ENCODE data around the gene FEN1. TPM values are rescaled to one million over a fixed set of nuclear protein-coding genes. Genes with fewer than 3 reads are reported as not detected.

The FEN1 gene
- total and polyA plus RNA-seq, 7 donors, result 5.7 to 30.3 (median 10.3) TPM

DNA sequence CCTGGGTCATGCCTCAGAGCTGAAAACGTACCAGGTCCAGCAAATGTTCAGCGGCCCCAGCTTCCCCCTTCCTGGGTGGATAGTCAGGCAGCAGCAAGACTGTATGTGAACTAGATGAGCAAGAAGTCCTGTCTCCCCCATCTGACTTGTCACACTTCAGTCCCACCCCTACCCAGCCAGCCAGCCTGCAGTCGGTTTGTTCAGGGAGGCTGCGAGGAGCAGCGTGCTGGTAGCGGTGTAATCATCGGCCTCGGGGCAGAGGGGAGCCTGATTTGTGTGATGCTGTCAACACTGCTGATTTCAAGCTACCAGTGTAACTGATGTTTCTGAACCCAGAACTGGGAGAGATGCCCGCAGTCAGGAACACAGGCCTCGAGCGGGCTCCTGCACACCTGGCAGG, 9.9 kb upstream of the FEN1 start:
- ATAC-seq (no peak), DNase-seq (peak in 1 of 2 donors; percentile 41)
- TF ChIP-seq CTCF (IDR thresholded peaks at IDR 0.05), result no peak
- 65 to 79% (median 67%) methylated on average over 11 of the region's 11 CpGs for WGBS, 3 donors
- peaks cover 0 to 34% of the 10 kb centered on the region in 2 donors for H3K36me3 ChIP-seq (ENCODE audit: insufficient read depth in 1 of 2, low read depth in 1 of 2)
- H3K27ac ChIP-seq, result no peak overlapping the region
- H3K27me3 ChIP-seq (ENCODE audit: insufficient read depth in 3 of 3, low read length in 2 of 3), result no peaks in the 10 kb centered on the region
- H3K4me3 ChIP-seq, result no peak overlapping the region
- no peaks in the 10 kb centered on the region for H3K4me1 ChIP-seq
- intact Hi-C loops (cut with DNase I), result no loop called here
- no peaks in the 10 kb centered on the region for H3K9me3 ChIP-seq

GRCh38 chr11:61783717-61784505, 8.8 kb upstream of the FEN1 start:
- no peaks in the 10 kb centered on the region for H3K4me1 ChIP-seq
- H3K27ac ChIP-seq, result no peak overlapping the region
- H3K9me3 ChIP-seq, result no peaks in the 10 kb centered on the region
- H3K4me3 ChIP-seq, result no peak overlapping the region
- 61 to 73% (median 62%) methylated on average over 13 of the region's 13 CpGs for WGBS, 3 donors
- H3K36me3 ChIP-seq (ENCODE audit: insufficient read depth in 1 of 2, low read depth in 1 of 2), result peaks cover 0 to 45% of the 10 kb centered on the region in 2 donors
- H3K27me3 ChIP-seq (ENCODE audit: insufficient read depth in 3 of 3, low read length in 2 of 3), result no peaks in the 10 kb centered on the region
- intact Hi-C loops (cut with DNase I), result no loop called here
- no peak for TF ChIP-seq CTCF (IDR thresholded peaks at IDR 0.05)
- ATAC-seq (no peak), DNase-seq (peak in 1 of 2 donors; percentile 34)

- Histone ChIP-seq H3K9me3 (no peaks in the 10 kb centered on the region), H3K27ac (no peak overlapping the region), H3K27me3 (ENCODE audit: insufficient read depth in 3 of 3, low read length in 2 of 3) (no peaks in the 10 kb centered on the region), H3K4me3 (no peak overlapping the region), H3K4me1 (no peaks in the 10 kb centered on the region), H3K36me3 (ENCODE audit: insufficient read depth in 1 of 2, low read depth in 1 of 2) (peaks cover 0 to 50% of the 10 kb centered on the region in 2 donors)
- DNase-seq (peak in 1 of 2 donors; percentile 39), ATAC-seq (no peak)
- TF ChIP-seq CTCF (IDR thresholded peaks at IDR 0.05), result no peak
- 65 to 81% (median 74%) methylated on average over 7 of the region's 7 CpGs for WGBS, 3 donors
- intact Hi-C loops (cut with DNase I), result no loop called here
Observed at GRCh38 chr11:61784506-61784805, 8.3 kb upstream of the FEN1 start.

DNA sequence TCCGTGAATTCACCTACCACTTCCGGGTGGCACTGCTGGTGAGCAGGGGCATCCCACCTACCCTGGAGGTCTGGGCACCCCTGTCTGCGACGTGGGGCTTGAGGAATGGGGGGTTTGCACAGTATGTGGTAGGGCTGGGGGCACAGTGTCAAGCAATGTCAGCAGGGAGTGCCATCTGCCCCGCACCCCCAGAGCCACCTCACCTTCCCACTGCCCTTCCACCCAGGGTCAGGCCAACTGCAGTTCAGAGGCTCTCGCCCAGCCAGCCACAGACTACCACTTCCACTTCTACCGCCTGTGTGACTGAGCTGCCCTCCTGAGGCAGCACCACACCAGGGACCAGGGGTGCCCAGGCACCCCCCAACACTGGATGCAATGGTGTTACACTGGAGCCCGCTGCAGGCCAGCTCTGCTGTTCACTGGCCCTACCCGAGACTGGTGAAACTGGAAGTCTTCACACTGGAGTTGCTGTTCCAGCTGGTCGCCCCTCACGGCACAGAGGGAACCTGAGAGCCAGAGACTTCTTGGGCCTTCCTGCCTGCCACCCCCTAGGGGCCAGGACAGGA, 6.8 kb upstream of the FEN1 start:
- no peak overlapping the region for H3K4me3 ChIP-seq
- H3K36me3 ChIP-seq (ENCODE audit: insufficient read depth in 1 of 2, low read depth in 1 of 2), result peaks cover 6 to 61% of the 10 kb centered on the region in 2 donors
- H3K27ac ChIP-seq, result no peak overlapping the region
- DNase-seq (peak in 1 of 2 donors; percentile 46), ATAC-seq (no peak)
- no peaks in the 10 kb centered on the region for H3K27me3 ChIP-seq (ENCODE audit: insufficient read depth in 3 of 3, low read length in 2 of 3)
- no peak for TF ChIP-seq CTCF (IDR thresholded peaks at IDR 0.05)
- H3K4me1 ChIP-seq, result peaks cover under 1% of the 10 kb centered on the region
- WGBS, 3 donors, result 83 to 91% (median 85%) methylated on average over 9 to 11 of the region's 11 CpGs
- no peaks in the 10 kb centered on the region for H3K9me3 ChIP-seq
- intact Hi-C loops (cut with DNase I), result no loop called here
